GM12878 (cell line): ENCODE measurements around the gene LAMA5. TPM values are rescaled to one million over a fixed set of nuclear protein-coding genes. Genes with fewer than 3 reads are reported as not detected.

ENCODE experiments used
- ATAC-seq: fragments of 200-7000 bp; cut with Tn5 transposase; 3 replicates; pipeline ENCODE4 v1.9.1; 2020; ENCODE audit warnings: mild to moderate bottlenecking, moderate library complexity
- BruUV-seq: library from RNA; stranded (reverse); fragments of 400-500 nt; replicated peaks from 2 replicates; lab custom pipeline; 2021; lab: Mats Ljungman, UMichigan
- CTCF ChIA-PET: fragments of 300-600 bp; sonication (Branson Sonifier 250); formaldehyde crosslinking; extraction: SDS; loops from one replicate; lab custom pipeline; 2021; ENCODE audit warnings: inconsistent platforms; lab: Yijun Ruan, JAX
- POLR2A ChIA-PET: fragments of 350-600 bp; formaldehyde crosslinking; extraction: SDS; loops from one replicate; lab custom pipeline; 2021; ENCODE audit warnings: inconsistent platforms; lab: Charles Lee
- RAD21 ChIA-PET: fragments of 300-600 bp; sonication (Branson Sonifier 250); formaldehyde crosslinking; loops from one replicate; lab custom pipeline; 2023; ENCODE audit warnings: antibody characterized with exemption; ENCODE audit not compliant: unreplicated experiment; lab: Charles Lee
- SMC1A ChIA-PET: fragments of 300-600 bp; sonication (Branson Sonifier 250); formaldehyde crosslinking; loops from one replicate; lab custom pipeline; 2023; ENCODE audit not compliant: unreplicated experiment, uncharacterized antibody; lab: Charles Lee
- DNase-seq: peaks from one replicate; pipeline ENCODE4 v3.0.0-alpha.2; 2011; ENCODE audit warnings: low read depth, low spot score
- FAIRE-seq: peaks from 3 replicates; lab custom pipeline; 2011; peaks lifted over from hg19 to GRCh38; lab: Jason Lieb, UNC
- H2AFZ ChIP-seq: 2 replicates; pipeline ENCODE4 v1.6.0; 2011; ENCODE audit warnings: low read depth, low read length, control low read depth; ENCODE audit not compliant: control insufficient read depth
- H3K27ac ChIP-seq: 2 replicates; pipeline ENCODE4 v1.5.1; 2011; ENCODE audit warnings: control low read depth; ENCODE audit not compliant: control insufficient read depth, insufficient read depth
- H3K27me3 ChIP-seq, 2 experiments: replicated peaks in 1 of 2; 2 replicates each; pipeline versions ENCODE4 v1.6.0 to v1.6.1; 2011; ENCODE audit warnings: low read length in 1 of 2; ENCODE audit not compliant: control insufficient read depth in 2 of 2, insufficient read depth in 2 of 2
- H3K36me3 ChIP-seq, 2 experiments: 2 replicates each; pipeline ENCODE4 v1.5.1; 2011; ENCODE audit warnings: low read length in 1 of 2; ENCODE audit not compliant: control insufficient read depth in 2 of 2, insufficient read depth in 2 of 2
- H3K4me1 ChIP-seq: 2 replicates; pipeline ENCODE4 v1.6.1; 2011; ENCODE audit warnings: mild to moderate bottlenecking, low read length, moderate library complexity, mixed read lengths; ENCODE audit not compliant: control insufficient read depth, insufficient read depth
- H3K4me2 ChIP-seq: 2 replicates; pipeline ENCODE4 v1.6.0; 2011; ENCODE audit warnings: control low read depth; ENCODE audit not compliant: control insufficient read depth, insufficient read depth
- H3K4me3 ChIP-seq: fragments of 200-600 bp; sonication (generic); 2 replicates; pipeline ENCODE4 v1.5.1; 2016
- H3K79me2 ChIP-seq: 2 replicates; pipeline ENCODE4 v1.6.0; 2011; ENCODE audit warnings: low read length; ENCODE audit not compliant: control insufficient read depth, insufficient read depth
- H3K9ac ChIP-seq: 2 replicates; pipeline ENCODE4 v1.8.0; 2011; ENCODE audit warnings: low read length, control low read depth, mixed read lengths; ENCODE audit not compliant: control insufficient read depth, insufficient read depth
- H3K9me3 ChIP-seq: replicated peaks from 3 replicates; pipeline ENCODE4 v1.5.1; 2011; ENCODE audit warnings: mild to moderate bottlenecking, low read length; ENCODE audit not compliant: control insufficient read depth, insufficient read depth
- H4K20me1 ChIP-seq: 2 replicates; pipeline ENCODE4 v1.6.0; 2011; ENCODE audit not compliant: control insufficient read depth, insufficient read depth
- EED ChIP-seq: sonication (generic); IDR thresholded peaks from 2 replicates; pipeline ENCODE4 v1.6.1; 2016; ENCODE audit warnings: antibody characterized with exemption, low read depth
- ETV6 ChIP-seq, 2 experiments: fragments of 450-650 bp in 1 of 2; IDR thresholded peaks in 1 of 2; conservative IDR thresholded peaks in 1 of 2; 2 replicates each; pipeline ENCODE4 v1.6.1; 2014; ENCODE audit warnings: antibody characterized with exemption in 1 of 2, borderline replicate concordance in 1 of 2, low read depth in 1 of 2, mild to moderate bottlenecking in 1 of 2, moderate library complexity in 1 of 2
- EZH2 ChIP-seq: IDR thresholded peaks from 2 replicates; pipeline ENCODE4 v1.6.1; 2012; ENCODE audit warnings: low read depth, mild to moderate bottlenecking, control low read depth, inconsistent platforms, low read length, borderline replicate concordance; ENCODE audit not compliant: control insufficient read depth
- HDAC2 ChIP-seq: fragments of 200-600 bp; sonication (generic); IDR thresholded peaks from 2 replicates; pipeline ENCODE4 v1.6.1; 2017
- LARP7 ChIP-seq: fragments of 450-650 bp; IDR thresholded peaks from 2 replicates; pipeline ENCODE4 v1.6.1; 2017; ENCODE audit warnings: mild to moderate bottlenecking
- RBBP5 ChIP-seq: fragments of 200-600 bp; sonication (generic); conservative IDR thresholded peaks from 2 replicates; pipeline ENCODE4 v1.6.1; 2016
- RELA ChIP-seq: fragments of 450-650 bp; IDR thresholded peaks from 2 replicates; pipeline ENCODE4 v1.8.0; 2014; ENCODE audit warnings: borderline replicate concordance; ENCODE audit not compliant: partially characterized antibody
- SMC3 ChIP-seq: IDR thresholded peaks from 2 replicates; pipeline ENCODE4 v1.6.1; 2011; ENCODE audit warnings: low read length, improper control_type of control experiment, borderline replicate concordance
- SREBF2 ChIP-seq: IDR thresholded peaks from 2 replicates; pipeline ENCODE4 v1.6.1; 2012; ENCODE audit warnings: mild to moderate bottlenecking, low read length
- ZNF207 ChIP-seq: fragments of 450-650 bp; IDR thresholded peaks from 2 replicates; pipeline ENCODE4 v1.6.1; 2014; ENCODE audit warnings: antibody characterized with exemption, mild to moderate bottlenecking, borderline replicate concordance
- ZNF384 ChIP-seq: IDR thresholded peaks from 2 replicates; pipeline ENCODE4 v1.6.1; 2012; ENCODE audit warnings: low read depth, mild to moderate bottlenecking, low read length, improper control_type of control experiment, borderline replicate concordance
- whole genome bisulfite sequencing: methylation state at CpG from one replicate; pipeline ENCODE4 v1.1.6; 2016; ENCODE audit warnings: low lambda C conversion rate; ENCODE audit not compliant: insufficient replicate concordance, insufficient coverage; ENCODE audit errors: missing lambda C conversion rate; 5-methylcytosine and 5-hydroxymethylcytosine counted together
- in situ Hi-C: fragments of 300-500 bp; cut with MboI; formaldehyde crosslinking; loops from 9 replicates; pipeline ENCODE4 v1.14.3; 2018; ENCODE audit warnings: mixed read lengths
- intact Hi-C: fragments of 100-400 bp; cut with micrococcal nuclease; formaldehyde crosslinking; loops from one replicate; pipeline ENCODE4 v1.14.2; 2022; ENCODE audit not compliant: unreplicated experiment
- polyA plus RNA-seq, 11 experiments: library from polyadenylated mRNA; depleted of rRNA in 4 of 11; unstranded in 6 of 11; stranded (reverse) in 5 of 11; fragments of >200 nt; fragmentation: Nextera tagmentation in 4 of 11; fragmentation: Illumina TruSeq in 1 of 11; extraction: Ambion mirVana in 4 of 11; extraction: Trizol in 1 of 11; gene quantifications; 1 replicate in 1 of 11; 2 replicates in 10 of 11; pipeline versions ENCODE4 v1.2.1 to v1.2.3, GENCODE V29; 2011 to 2016; ENCODE audit warnings: inconsistent platforms in 2 of 11, missing spikeins in 2 of 11, low read depth in 1 of 11
- total RNA-seq, 4 experiments: library from RNA; depleted of rRNA in 3 of 4; stranded (reverse); fragments of >200 nt in 3 of 4; fragmentation: Illumina TruSeq in 1 of 4; extraction: Trizol in 1 of 4; gene quantifications; 2 replicates each; pipeline versions ENCODE4 v1.2.1 to v1.2.3, GENCODE V29; 2013 to 2021
- TF ChIP-seq, protein P1 (sequence below): IDR thresholded peaks from 2 replicates; pipeline ENCODE4 v1.6.1; 2012; ENCODE audit warnings: low read length, inconsistent platforms
- TF ChIP-seq, protein P2 (sequence below): IDR thresholded peaks from 2 replicates; pipeline ENCODE4 v1.6.1; 2011; ENCODE audit warnings: borderline replicate concordance, low read depth, mild to moderate bottlenecking, moderate library complexity, mixed read lengths, low read length; ENCODE audit not compliant: insufficient read depth; ENCODE audit errors: extremely low read length
- TF ChIP-seq, protein P3 (sequence below): fragments of 150-350 bp; IDR thresholded peaks from 2 replicates; pipeline ENCODE4 v1.6.1; 2014; ENCODE audit warnings: mild to moderate bottlenecking, low read depth, low read length

The LAMA5 gene
- total and polyA plus RNA-seq, 10 of the 15 experiments (the other 5 are each of a cell fraction or from before 2014, with no cell fraction given): 0.09 to 3.1 (median 1.6) TPM; not detected in 3

DNA sequence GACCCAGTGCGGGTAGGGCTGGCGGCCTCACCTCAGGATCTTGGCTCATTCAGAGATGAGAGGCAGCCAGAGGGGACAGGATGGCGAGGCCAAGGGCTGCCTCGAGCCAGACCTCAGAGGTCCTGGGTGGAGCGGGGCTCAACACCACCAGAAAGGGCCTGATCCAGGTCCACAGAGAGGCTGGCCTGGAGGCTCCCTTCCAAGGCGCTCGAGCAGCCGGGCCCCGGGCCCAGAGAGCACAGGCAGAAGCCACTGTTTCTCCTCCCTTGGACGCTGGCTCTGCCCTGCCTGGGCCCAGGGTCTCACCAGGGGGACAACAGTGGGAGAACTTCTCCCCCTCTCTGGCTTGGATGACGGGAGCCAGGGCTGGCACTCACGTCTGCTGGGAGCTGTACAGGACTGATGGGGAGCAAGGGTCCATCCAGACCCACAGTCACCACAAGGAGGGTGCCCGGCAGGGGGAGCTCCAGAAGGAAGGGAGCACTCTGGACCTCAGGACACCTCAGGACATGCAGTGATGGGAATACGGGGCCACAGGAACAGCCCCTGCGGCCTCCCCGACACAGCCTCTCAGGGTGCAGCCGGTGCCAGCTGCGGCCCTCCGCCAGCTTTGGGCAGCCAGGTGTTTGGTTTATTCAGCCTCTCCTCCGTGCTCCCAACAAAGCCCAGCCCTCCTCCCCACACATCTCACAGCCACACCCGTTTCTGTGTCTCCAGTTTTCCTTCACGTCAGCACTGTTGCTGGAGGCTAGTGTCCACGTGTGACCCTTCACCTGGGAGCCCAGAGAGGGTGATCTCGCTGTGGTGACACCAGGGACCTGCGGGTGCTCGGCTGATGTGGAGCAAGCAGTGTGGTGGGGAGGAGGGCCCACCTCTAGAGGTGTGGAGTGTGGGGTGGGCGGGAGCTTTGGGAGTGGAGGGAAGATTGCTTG lies 28.5 kb upstream of the LAMA5 start (continued):
- TF ChIP-seq ETV6 (conservative IDR thresholded peaks at IDR 0.05 in 1 of 2, IDR thresholded peaks at IDR 0.05 in 1 of 2; ENCODE audit: borderline replicate concordance in 1 of 2, low read depth in 1 of 2): no peak
- TF ChIP-seq, protein P1, sequence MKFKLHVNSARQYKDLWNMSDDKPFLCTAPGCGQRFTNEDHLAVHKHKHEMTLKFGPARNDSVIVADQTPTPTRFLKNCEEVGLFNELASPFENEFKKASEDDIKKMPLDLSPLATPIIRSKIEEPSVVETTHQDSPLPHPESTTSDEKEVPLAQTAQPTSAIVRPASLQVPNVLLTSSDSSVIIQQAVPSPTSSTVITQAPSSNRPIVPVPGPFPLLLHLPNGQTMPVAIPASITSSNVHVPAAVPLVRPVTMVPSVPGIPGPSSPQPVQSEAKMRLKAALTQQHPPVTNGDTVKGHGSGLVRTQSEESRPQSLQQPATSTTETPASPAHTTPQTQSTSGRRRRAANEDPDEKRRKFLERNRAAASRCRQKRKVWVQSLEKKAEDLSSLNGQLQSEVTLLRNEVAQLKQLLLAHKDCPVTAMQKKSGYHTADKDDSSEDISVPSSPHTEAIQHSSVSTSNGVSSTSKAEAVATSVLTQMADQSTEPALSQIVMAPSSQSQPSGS: no peak
- TF ChIP-seq, all 136 proteins: peak for 0

DNA sequence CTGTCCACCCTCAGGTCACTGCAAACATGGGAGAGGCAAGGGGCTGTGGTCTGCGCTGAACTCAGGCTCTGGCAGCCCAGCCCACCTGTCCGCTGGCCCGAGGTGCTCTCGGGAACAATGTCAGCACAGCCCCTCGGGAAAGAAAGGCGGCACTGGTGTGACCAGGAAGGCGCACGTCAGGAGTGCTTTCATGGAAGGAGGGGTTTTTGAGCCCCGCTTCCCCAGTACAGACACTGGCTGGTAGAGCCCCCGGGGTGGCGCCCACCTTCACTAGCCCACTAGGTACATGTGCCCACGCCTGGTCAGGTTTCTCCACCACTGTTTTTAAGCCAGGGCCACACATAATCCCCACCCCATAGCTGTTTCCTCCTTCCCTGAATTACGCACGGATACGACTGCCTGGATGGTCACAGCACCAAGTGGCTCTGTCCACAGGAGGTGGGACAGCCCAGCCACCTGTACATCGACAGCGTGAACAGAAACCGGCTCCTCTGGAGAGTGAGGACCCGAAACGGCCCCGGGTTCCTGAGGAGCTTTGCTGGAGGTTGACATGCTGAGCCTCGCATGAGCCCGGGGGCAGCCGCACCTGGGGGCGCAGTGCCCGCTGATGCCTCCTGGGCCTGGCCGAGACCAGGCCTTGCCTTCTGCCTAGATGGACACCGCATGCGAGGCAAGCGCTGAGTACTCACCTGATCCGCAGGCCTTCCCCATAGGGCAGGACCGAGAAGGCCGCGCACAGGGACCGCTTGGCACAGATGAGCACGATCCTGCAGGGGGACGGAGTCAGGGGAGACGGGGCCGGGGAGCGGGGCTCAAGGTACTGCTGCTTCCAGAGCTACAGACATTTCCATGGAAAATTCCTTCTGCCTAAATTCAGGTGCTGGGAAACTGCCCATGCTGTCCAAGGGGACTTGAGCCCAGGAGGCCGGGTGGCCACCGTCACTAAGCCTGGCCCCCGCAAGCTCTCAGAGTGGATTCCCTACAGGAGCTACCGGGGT lies 27.4 kb upstream of the LAMA5 start:
- FAIRE-seq (no peak), ATAC-seq (no peak), DNase-seq (no peak)
- Histone ChIP-seq H4K20me1 (no peaks in the 10 kb centered on the region), H3K4me2 (no peak overlapping the region), H3K27me3 (no peaks in the 10 kb centered on the region), H3K36me3 (peaks cover 0 to 9% of the 10 kb centered on the region in 2 experiments; a peak in 2 of 4 replicates), H3K4me3 (no peak overlapping the region), H3K4me1 (no peaks in the 10 kb centered on the region), H3K9me3 (no peaks in the 10 kb centered on the region; the same call in 2 of the 3 replicates), H3K27ac (no peak overlapping the region), H3K79me2 (no peaks in the 10 kb centered on the region; the same call in 1 of the 2 replicates), H3K9ac (no peak overlapping the region), H2AFZ (no peak overlapping the region)
- ChIA-PET POLR2A (no interaction called here), SMC1A (no interaction called here), RAD21 (no interaction called here), CTCF (no interaction called here)
- in situ Hi-C loops (loop anchor here (25.0 kb wide), 1 partner anchor 382 kb away; no protein-coding TSS in a partner anchor), intact Hi-C loops (no loop called here)
- no TSS peak for BruUV-seq
- 95% methylated on average over 37 of the region's 44 CpGs for WGBS
- TF ChIP-seq SMC3 (no peak), SREBF2 (no peak), LARP7 (no peak), RBBP5 (no peak), HDAC2 (no peak), ZNF207 (no peak), EED (no peak), ZNF384 (no peak), RELA (no peak), EZH2 (no peak)
- TF ChIP-seq, protein P2, sequence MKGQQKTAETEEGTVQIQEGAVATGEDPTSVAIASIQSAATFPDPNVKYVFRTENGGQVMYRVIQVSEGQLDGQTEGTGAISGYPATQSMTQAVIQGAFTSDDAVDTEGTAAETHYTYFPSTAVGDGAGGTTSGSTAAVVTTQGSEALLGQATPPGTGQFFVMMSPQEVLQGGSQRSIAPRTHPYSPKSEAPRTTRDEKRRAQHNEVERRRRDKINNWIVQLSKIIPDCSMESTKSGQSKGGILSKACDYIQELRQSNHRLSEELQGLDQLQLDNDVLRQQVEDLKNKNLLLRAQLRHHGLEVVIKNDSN: no peak
- TF ChIP-seq, protein P3, sequence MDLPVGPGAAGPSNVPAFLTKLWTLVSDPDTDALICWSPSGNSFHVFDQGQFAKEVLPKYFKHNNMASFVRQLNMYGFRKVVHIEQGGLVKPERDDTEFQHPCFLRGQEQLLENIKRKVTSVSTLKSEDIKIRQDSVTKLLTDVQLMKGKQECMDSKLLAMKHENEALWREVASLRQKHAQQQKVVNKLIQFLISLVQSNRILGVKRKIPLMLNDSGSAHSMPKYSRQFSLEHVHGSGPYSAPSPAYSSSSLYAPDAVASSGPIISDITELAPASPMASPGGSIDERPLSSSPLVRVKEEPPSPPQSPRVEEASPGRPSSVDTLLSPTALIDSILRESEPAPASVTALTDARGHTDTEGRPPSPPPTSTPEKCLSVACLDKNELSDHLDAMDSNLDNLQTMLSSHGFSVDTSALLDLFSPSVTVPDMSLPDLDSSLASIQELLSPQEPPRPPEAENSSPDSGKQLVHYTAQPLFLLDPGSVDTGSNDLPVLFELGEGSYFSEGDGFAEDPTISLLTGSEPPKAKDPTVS: no peak
